GM18951 (cell line): ENCODE data around the gene ACAD9.
"Not testable (repeated sequence)": the region's sequence is repeated elsewhere in the genome, so short reads cannot be mapped to it uniquely, and the experiment has no call there.

ENCODE experiments used
- POLR2A ChIP-seq: IDR thresholded peaks from 4 replicates; pipeline ENCODE4 v1.6.1; 2011; ENCODE audit warnings: mild to moderate bottlenecking; ENCODE audit not compliant: insufficient read length, insufficient read depth; ENCODE audit errors: extremely low read depth
- in situ Hi-C: fragments of 300-500 bp; cut with MboI; formaldehyde crosslinking; loops from one replicate; pipeline ENCODE4 v1.12.0; 2022; ENCODE audit warnings: low sequenced_read_pairs, mixed read lengths, inconsistent platforms; ENCODE audit not compliant: unreplicated experiment

The ACAD9 gene

GRCh38 chr3:128917291-128917690 lies 37.9 kb downstream of the ACAD9 start:
- in situ Hi-C loops: no loop called here
- TF ChIP-seq POLR2A: no peak

- in situ Hi-C loops: no loop called here
- no peak for TF ChIP-seq POLR2A
Measured at GRCh38 chr3:128919988-128920387, 40.6 kb downstream of the ACAD9 start.

DNA sequence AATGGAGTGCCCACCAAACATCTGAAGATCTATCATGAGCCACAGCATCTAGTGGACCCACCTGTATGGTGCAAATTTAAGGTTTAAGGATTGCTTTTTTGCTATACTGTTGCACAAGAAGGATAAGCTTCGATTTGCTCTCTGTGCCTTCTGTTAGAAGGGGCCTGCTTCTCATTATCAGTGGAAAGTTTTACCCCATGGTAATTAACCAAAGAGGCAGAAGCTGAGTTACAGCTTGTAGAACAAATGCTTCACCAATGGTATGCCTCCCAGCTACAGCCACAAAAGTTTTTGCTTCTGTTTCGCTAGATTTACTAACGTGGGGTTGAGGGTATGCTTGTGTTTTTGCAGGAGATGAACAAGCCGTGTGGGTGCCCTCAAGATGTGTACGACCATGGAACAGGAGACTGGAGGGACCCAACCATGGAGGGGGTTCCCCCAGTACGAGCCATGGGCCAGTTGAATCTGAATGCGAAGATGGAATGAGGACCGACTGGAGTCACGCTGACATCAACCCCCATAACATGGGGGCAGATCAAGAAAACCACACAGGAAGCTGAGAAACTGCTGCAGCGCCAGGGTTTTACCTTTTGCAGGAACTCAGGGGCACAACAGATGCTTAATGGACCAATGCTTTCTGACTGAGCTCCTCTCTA lies 43.5 kb downstream of the ACAD9 start:
- TF ChIP-seq POLR2A: no peak
- in situ Hi-C loops: no loop called here

- in situ Hi-C loops: no loop called here
- TF ChIP-seq POLR2A: no peak
Measured at GRCh38 chr3:128923576-128923975, 44.2 kb downstream of the ACAD9 start.

DNA sequence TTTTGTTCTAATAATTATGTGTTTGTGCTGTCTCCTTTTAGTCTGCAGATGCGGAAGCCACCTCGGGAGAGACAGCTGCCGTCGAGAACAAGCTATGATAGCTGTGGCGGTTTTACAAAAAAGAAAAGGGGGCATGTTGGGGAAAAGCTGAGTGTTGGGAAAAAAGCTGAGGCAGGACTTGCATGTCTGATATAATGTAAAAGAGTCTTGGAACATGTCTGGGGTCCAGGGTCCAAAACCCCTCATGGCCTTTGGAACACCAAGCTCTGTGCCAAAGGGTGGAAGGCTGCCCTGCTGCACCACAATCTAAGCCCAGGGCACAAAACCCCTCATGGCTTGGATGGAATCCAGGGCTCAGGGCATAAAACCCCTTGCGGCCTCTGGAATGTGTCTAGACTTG lies 44.6 kb downstream of the ACAD9 start:
- in situ Hi-C loops: not testable (repeated sequence)

GRCh38 chr3:128929364-128929763 lies 49.9 kb downstream of the ACAD9 start:
- TF ChIP-seq POLR2A: no peak
- in situ Hi-C loops: no loop called here

- no peak for TF ChIP-seq POLR2A
Measured at GRCh38 chr3:128931046-128931445, 51.6 kb downstream of the ACAD9 start.

GRCh38 chr3:128932516-128933212 lies 53.2 kb downstream of the ACAD9 start:
- TF ChIP-seq POLR2A: no peak
- in situ Hi-C loops: no loop called here

More at GRCh38 chr3:128931046-128931445, 51.6 kb downstream of the ACAD9 start:
- in situ Hi-C loops: no loop called here

DNA sequence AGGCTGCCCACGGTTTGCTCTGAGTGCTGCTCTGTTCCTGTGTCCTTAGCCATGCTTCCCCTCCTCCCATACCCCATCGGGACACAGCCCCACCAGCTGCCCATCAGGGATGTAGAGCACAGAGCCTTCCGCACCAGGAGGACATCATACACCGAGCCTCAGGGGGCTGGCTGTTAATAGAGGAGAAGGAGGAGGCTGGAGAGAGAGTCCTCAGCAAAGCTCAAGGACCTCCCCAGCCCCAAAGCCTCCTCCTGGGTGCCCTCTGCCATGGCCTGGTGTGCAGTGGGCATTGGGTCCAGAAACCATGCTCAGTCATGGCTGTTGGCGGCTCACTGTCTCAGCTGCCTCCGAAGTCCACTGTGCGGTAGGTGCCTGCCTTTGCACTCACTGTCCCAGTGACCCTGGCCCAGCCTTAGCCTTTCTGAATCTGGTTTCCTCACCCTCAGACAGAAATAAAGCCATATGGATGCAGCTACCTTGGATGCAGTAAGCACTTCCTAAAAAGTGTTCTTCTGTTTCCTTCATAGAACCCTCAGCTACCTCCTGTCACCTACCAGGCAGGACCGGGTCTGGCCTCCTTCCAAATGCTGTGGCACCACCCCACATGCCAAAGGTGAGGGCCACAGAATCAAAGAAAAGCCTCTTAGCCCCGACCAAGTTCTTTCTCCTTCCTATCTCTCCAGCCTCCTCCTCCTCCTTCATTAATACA lies 53.9 kb downstream of the ACAD9 start:
- TF ChIP-seq POLR2A: no peak
- in situ Hi-C loops: no loop called here

DNA sequence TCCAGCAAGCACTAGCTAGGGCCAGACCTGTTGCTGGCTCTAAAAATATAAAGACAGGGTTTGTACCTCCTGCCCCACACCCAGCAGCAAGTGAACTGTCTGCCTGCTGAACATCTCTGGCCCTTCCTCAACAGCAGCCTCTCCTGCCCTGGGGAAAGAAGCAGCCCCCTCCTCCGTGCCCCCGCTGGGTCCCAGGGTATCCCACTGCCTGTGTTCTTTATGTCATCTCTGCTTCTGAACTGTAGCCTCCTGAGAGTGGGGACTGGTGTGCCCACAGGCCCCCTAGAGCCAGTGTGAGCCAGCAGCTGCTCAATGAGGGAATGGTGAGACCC lies 54.5 kb downstream of the ACAD9 start:
- in situ Hi-C loops: no loop called here
- no peak for TF ChIP-seq POLR2A

DNA sequence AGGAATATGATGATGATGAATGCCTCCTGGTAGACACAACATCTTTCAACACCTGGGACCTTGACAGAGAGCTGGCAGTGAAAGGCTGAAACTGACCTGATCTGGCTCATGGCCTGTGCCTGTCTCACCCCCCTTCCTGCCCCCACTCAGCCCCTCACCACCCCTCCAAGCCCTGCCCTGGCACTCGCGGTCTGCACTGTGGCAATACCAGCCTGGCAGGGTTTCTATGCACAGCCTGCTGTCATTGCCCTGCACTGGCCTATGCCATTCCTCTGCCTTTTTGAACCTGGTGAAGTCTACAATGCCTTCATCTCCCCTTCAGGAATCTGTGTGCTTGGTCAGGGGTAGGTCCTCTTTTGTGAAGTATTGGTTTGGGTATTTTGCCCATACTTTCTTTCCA lies 56.5 kb downstream of the ACAD9 start:
- in situ Hi-C loops: no loop called here
- TF ChIP-seq POLR2A: no peak

DNA sequence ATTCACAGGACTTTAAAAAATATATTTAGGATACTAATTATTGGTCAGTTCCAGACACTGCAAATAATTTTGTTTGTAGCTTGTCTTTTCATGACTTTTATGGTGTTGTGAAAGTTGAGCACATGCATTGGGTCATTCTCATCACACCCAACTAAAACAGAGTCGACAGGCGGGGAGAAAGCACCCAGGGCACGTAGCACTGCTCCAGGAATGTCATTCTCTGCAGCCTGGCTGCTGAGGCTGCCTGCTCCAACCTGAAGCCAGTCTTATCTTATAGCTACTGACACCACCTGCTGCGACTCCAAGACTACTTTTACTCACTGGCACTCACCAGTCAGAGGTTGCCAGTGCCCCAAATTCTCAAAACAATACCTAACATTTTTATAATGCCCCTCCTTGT lies 56.9 kb downstream of the ACAD9 start:
- TF ChIP-seq POLR2A: no peak
- in situ Hi-C loops: no loop called here

DNA sequence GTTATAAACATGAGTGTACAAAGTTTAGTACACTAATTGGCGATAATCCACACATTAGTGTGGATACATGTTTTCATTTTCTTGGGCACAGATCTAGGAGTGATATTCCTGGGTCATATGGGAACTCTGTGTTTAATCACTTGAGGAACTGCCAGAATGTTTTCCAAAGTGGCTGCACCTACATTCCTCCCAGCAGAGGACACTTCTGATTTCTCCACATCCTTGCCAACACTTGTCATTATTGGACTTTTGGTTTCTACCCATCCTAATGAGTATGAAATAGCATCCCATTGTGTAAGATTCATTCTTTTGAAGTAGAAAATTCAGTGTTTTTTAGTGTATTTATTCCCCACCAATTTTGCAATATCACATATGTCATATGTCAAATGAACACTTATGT lies 60.8 kb downstream of the ACAD9 start:
- TF ChIP-seq POLR2A: no peak
- in situ Hi-C loops: no loop called here
